HUES6 (cell line): ENCODE measurements around the gene MPP3.

Experiments
- H3K27ac ChIP-seq: 2 replicates; pipeline ENCODE4 v1.7.0; 2013; ENCODE audit warnings: low read depth, mild to moderate bottlenecking, low read length, inconsistent platforms
- H3K27me3 ChIP-seq: 2 replicates; pipeline ENCODE4 v1.6.1; 2013; ENCODE audit warnings: low read length; ENCODE audit not compliant: control insufficient read depth, insufficient read depth
- H3K36me3 ChIP-seq: 2 replicates; pipeline ENCODE4 v1.6.1; 2013; ENCODE audit warnings: low read length; ENCODE audit not compliant: control insufficient read depth, insufficient read depth
- H3K4me1 ChIP-seq: 2 replicates; pipeline ENCODE4 v1.6.1; 2013; ENCODE audit warnings: low read length; ENCODE audit not compliant: control insufficient read depth, insufficient read depth
- H3K4me3 ChIP-seq: 2 replicates; pipeline ENCODE4 v1.5.1; 2013; ENCODE audit warnings: low read depth, low read length
- H3K9ac ChIP-seq: one replicate; pipeline ENCODE4 v1.6.1; 2013; ENCODE audit warnings: mild to moderate bottlenecking, low read length
- H3K9me3 ChIP-seq: 2 replicates; pipeline ENCODE4 v1.6.1; 2013; ENCODE audit warnings: low read depth, low read length; ENCODE audit not compliant: control insufficient read depth, insufficient read depth

The MPP3 gene

DNA sequence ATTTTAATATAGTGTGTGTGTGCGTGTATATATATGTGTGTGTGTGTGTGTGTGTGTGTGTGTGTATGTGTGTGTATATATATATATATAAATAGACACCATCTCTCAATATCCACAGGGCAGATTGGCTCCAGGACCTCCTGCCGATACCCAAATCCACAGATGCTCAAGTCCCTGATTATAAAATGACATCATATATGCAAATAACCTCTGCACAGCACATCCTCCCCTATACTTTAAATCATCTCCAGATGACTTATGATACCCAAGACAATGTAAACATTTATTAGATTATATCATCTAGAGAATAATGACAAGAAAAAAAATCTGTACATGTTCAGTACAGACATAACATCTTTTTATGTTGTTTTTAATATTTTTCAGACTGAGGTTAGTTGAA, 62.0 kb downstream of the MPP3 start:
- Histone ChIP-seq H3K4me3 (no peak overlapping the region), H3K9ac (no peak overlapping the region), H3K36me3 (peaks cover 72% of the 10 kb centered on the region), H3K27me3 (no peaks in the 10 kb centered on the region), H3K9me3 (no peaks in the 10 kb centered on the region), H3K27ac (no peak overlapping the region), H3K4me1 (no peaks in the 10 kb centered on the region)

GRCh38 chr17:43769859-43770258, 63.1 kb downstream of the MPP3 start:
- Histone ChIP-seq H3K9me3 (no peaks in the 10 kb centered on the region), H3K4me3 (no peak overlapping the region), H3K27ac (no peak overlapping the region), H3K36me3 (peaks cover 65% of the 10 kb centered on the region), H3K4me1 (no peaks in the 10 kb centered on the region), H3K27me3 (no peaks in the 10 kb centered on the region), H3K9ac (no peak overlapping the region)

DNA sequence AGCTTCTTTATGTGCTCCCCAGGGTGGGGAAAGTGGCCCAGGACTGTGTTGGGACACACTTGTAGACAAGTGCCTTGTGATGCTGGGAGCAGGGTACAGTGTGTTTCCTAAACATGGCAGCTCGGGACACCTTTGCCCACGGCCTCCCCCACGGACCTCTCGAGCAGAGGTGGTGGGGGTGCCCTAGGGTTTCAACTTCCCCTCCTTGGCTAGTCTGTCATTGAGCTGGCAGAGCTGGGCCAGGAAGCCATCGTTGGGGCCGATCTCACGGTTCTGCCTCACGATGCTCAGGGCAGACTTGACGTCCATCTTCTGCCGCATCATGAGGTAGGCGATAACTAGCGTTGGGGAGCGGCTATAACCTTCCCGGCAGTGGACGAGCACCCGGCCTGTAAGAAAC, 63.5 kb downstream of the MPP3 start:
- Histone ChIP-seq H3K27me3 (no peaks in the 10 kb centered on the region), H3K4me1 (no peaks in the 10 kb centered on the region), H3K9ac (no peak overlapping the region), H3K4me3 (no peak overlapping the region), H3K9me3 (no peaks in the 10 kb centered on the region), H3K36me3 (peaks cover 61% of the 10 kb centered on the region), H3K27ac (no peak overlapping the region)

DNA sequence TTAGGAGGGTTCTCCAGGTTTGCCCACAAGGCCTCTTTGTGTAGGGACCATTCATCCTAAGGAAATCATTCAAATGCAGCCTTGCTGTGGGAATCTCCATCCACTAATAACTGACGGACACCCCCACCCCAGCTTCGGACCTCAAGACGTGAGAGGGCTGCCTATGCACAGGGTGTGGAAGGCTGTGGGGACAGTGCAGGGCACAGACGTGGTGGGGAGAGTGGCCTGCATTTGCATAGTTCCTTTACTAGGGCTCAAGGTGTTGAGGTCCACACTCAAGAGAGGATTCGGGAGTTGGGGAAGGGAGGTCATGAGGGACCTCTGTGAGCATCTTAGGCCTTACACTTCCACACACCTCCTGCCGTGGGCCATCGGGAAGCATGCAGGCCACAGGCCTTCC, 64.0 kb downstream of the MPP3 start:
- Histone ChIP-seq H3K27ac (no peak overlapping the region), H3K9me3 (no peaks in the 10 kb centered on the region), H3K4me1 (no peaks in the 10 kb centered on the region), H3K27me3 (no peaks in the 10 kb centered on the region), H3K4me3 (no peak overlapping the region), H3K36me3 (peaks cover 56% of the 10 kb centered on the region), H3K9ac (no peak overlapping the region)

- H3K9ac ChIP-seq = no peak overlapping the region
These were observed 64.6 kb downstream of the MPP3 start for GRCh38 chr17:43768382-43768781.

DNA sequence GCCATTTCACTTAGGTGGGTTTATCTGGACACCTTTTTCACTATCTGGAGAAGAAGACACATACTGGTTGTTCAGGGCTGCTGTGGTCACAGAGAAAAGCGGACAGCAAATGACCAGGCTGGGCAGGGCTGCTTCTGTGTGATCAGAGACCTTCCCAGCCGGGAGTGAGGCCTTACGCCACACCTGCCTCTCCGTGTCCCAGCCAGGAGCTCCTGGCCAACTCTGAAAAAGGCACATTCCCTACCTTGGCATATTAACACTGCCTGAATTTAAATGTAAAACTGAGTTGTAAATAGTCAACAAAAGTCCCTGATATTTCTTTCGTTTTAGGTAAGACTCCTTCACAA, 65.3 kb downstream of the MPP3 start:
- Histone ChIP-seq H3K36me3 (peaks cover 46% of the 10 kb centered on the region), H3K9me3 (no peaks in the 10 kb centered on the region), H3K4me1 (0 out of 2 replicates have a peak, but pooled peaks cover under 1% of the 10 kb centered on the region), H3K4me3 (no peak overlapping the region), H3K27ac (no peak overlapping the region), H3K27me3 (no peaks in the 10 kb centered on the region), H3K9ac (no peak overlapping the region)

More at GRCh38 chr17:43768382-43768781, 64.6 kb downstream of the MPP3 start:
- Histone ChIP-seq H3K9me3 (no peaks in the 10 kb centered on the region), H3K4me1 (no peaks in the 10 kb centered on the region), H3K36me3 (peaks cover 53% of the 10 kb centered on the region), H3K27me3 (no peaks in the 10 kb centered on the region), H3K4me3 (no peak overlapping the region), H3K27ac (no peak overlapping the region)

DNA sequence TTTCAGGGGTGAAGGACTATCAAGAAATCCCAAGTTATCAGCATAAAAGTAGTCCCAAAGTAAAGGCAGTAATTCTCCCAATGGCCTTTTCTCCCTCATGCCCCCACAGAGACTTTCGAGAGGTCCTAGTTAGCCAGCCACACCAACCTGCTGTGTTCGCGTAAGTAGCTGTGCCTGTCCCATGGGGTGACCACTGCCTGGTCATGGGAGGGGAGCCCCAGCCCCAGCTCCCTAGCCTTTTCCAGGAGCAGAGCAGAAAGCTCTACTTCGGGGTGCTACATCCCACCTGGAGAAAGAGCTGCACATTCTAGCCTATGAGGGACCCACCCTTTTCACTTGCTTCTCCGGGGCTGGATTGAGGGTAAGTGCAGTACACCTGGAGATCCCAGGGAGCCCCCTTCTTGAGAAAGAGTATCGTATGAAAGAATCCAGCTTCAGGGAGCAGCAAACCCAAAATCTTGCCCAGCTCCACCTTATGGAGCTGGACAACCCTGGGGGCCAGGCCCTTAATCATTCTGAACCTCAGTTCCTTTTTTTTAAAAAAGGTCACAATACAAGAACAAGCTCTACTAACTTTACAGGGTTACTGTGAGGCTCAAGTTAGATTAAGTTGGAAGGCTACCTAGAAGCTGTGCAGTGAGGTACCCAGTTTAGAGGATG, 65.8 kb downstream of the MPP3 start:
- Histone ChIP-seq H3K4me1 (peaks cover 3% of the 10 kb centered on the region; the same call in 1 of the 2 replicates), H3K36me3 (peaks cover 41% of the 10 kb centered on the region), H3K27me3 (no peaks in the 10 kb centered on the region), H3K9me3 (no peaks in the 10 kb centered on the region), H3K4me3 (no peak overlapping the region), H3K9ac (no peak overlapping the region), H3K27ac (no peak overlapping the region)

DNA sequence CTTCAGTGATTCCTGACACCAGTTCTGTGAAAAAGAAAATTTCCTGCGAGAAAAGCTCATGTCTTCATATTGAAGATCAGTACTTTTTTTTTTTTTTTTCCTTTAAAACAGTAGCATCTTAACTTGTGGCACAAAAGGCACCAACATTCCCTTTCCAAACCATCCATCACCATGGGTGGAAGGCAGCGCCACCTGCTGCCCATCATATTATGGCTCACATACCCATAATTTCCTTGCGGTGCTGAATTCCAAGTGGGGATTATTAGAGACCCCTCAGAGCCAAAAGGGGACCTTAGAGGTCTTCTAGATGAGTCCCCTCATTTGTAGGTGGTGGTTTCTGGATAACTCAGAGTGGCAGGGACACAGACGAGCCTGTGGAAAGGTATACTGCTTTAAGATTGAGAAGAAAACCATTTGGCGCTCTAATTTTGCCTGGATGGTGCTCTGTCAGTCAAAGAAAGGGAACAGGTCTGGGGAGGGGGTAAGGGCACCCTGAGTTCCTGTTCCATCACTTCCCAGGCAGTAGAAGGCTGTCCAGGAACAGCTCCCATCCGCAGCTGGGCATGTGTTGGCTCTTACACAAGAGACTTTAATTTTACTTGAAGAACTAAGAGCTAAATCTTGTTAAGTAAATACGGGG, 66.4 kb downstream of the MPP3 start:
- H3K4me3 ChIP-seq = no peak overlapping the region
- no peak overlapping the region for H3K27ac ChIP-seq
- H3K4me1 ChIP-seq = peaks cover 3% of the 10 kb centered on the region; the same call in 1 of the 2 replicates
- peaks cover 36% of the 10 kb centered on the region for H3K36me3 ChIP-seq
- no peak overlapping the region for H3K9ac ChIP-seq
- H3K9me3 ChIP-seq = no peaks in the 10 kb centered on the region
- no peaks in the 10 kb centered on the region for H3K27me3 ChIP-seq

DNA sequence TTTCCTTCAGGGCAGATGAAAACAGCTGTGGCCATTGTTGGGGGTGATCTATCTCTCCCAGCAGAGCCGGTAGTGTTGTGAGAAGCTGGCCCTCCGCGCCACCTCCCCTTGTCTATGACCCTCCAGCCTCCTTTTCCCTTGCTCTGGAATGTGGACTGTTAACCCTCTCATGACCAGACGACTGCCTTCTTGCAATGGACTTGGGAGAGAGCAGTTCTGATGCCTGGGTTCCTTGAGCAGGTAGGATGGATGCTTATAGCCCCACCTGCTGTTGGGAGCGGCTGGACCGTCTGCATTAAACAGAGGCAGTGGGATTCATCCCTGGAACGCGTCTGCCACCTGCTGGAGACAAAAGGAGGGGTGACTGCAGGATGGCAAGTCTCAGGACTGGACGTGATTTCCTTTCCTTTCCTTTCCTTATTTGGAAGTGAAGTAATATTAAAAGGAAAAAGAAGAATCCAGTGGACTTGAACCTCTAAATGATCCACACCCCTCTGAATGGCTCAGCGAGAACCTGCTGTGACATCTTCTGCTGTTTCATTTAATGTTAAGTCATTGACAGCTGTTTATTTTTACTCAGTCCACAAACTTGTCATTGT, 72.6 kb downstream of the MPP3 start:
- no peaks in the 10 kb centered on the region for H3K36me3 ChIP-seq
- peaks cover 30% of the 10 kb centered on the region for H3K4me1 ChIP-seq
- H3K9ac ChIP-seq = no peak overlapping the region
- H3K9me3 ChIP-seq = no peaks in the 10 kb centered on the region
- H3K27ac ChIP-seq = no peak overlapping the region
- no peak overlapping the region for H3K4me3 ChIP-seq
- peaks cover 17% of the 10 kb centered on the region for H3K27me3 ChIP-seq

GRCh38 chr17:43759836-43760235, 73.1 kb downstream of the MPP3 start:
- Histone ChIP-seq H3K36me3 (no peaks in the 10 kb centered on the region), H3K27me3 (peaks cover 22% of the 10 kb centered on the region), H3K9ac (no peak overlapping the region), H3K27ac (no peak overlapping the region), H3K9me3 (no peaks in the 10 kb centered on the region), H3K4me3 (no peak overlapping the region), H3K4me1 (peaks cover 33% of the 10 kb centered on the region)

DNA sequence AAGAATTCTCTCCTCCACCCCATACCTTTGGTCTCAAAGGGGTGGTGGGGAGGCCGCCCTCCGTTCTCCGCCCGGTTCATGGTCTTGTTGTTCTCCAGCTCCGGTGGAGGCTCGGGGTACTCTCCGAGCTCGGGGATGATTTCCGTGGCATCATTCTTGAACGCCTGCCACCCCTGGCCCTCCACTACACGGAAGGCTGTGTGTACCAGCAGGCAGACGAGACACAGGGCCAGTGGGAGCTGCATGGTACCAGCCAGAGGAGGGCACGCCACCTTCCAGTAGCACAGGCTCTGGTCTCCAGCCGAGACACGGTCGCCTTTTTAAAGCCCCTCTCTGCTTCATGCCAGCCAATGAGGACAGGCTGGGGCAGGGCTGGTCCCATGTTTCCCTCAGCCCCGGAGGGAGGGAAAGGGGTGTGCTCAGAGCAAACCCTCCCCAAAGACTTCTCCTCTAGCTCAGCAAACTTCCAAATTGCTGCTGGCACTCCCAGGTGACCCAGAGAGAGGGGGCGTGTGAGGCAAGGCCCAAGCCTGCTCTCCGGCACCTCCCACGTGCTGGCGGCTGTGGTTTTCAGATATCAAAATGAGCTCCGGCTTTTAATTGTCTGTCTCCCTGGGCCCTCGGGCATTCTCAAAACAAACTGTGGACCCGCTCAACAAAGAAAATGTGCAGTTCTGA, 74.3 kb downstream of the MPP3 start, which contains the start of gene SOST:
Gene SOST (minus strand): TSS at position 295 of the 678 bp plus-strand sequence. CDS start 50 bp downstream, at position 245.
- Histone ChIP-seq H3K4me1 (peaks cover 35% of the 10 kb centered on the region), H3K36me3 (no peaks in the 10 kb centered on the region), H3K4me3 (no peak within 1 kb of the TSS), H3K27me3 (peaks cover 30% of the 10 kb centered on the region), H3K9ac (no peak within 1 kb of the TSS), H3K9me3 (no peaks in the 10 kb centered on the region), H3K27ac (no peak within 1 kb of the TSS)
